Measurements from ENCODE around the gene ZSWIM4. TPM values are rescaled to one million over a fixed set of nuclear protein-coding genes. Genes with fewer than 3 reads are reported as not detected.

The ZSWIM4 gene
- total RNA-seq, 2 experiments from 2014 or later = 5.0 to 10.8 TPM

DNA sequence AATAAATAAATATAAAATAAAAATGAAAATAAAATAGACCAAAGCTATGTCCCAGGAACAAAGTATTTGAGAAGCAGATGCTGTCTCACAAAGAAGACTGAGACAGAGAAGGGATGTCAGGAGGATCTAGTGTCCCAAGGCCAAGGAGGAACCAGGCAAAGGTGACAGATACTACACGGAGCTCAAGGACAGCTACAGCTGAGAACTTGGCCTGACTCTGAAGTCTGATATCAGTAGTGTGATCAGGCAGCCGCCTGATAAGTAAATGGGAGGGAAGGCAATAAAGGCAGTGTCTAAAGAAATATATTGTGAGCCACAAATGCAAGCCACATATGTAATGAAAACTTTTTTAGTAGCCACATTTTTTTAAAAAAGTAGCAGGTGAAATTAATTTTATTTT is 61.3 kb downstream of the ZSWIM4 start:
- intact Hi-C loops (cut with micrococcal nuclease; ENCODE audit: unreplicated experiment) = no loop called here

GRCh38 chr19:13859361-13859880 is 64.2 kb downstream of the ZSWIM4 start:
- no TSS peak for BruUV-seq (replicated peaks)
- no peaks in the 10 kb centered on the region for H3K36me3 ChIP-seq (ENCODE audit: insufficient read depth, low read length)
- CTCF ChIA-PET (ENCODE audit: unreplicated experiment) = no interaction called here
- no peaks in the 10 kb centered on the region for H3K9me3 ChIP-seq (ENCODE audit: low read length)
- H3K4me2 ChIP-seq (ENCODE audit: low read length) = no peak overlapping the region
- POLR2A ChIA-PET = no interaction called here
- H4K20me1 ChIP-seq (ENCODE audit: insufficient read depth, low read length) = no peaks in the 10 kb centered on the region
- DNase-seq (ENCODE audit: low spot score) = no peak
- H3K4me3 ChIP-seq (ENCODE audit: low read depth, low read length, poor library complexity, severe bottlenecking) = no peak overlapping the region
- H3K79me2 ChIP-seq (ENCODE audit: insufficient read depth, low read depth, low read length) = no peaks in the 10 kb centered on the region
- TF ChIP-seq EZH2phosphoT487 (IDR thresholded peaks at IDR 0.05; ENCODE audit: borderline replicate concordance, low read depth, low read length) = no peak
- TF ChIP-seq, protein P1, sequence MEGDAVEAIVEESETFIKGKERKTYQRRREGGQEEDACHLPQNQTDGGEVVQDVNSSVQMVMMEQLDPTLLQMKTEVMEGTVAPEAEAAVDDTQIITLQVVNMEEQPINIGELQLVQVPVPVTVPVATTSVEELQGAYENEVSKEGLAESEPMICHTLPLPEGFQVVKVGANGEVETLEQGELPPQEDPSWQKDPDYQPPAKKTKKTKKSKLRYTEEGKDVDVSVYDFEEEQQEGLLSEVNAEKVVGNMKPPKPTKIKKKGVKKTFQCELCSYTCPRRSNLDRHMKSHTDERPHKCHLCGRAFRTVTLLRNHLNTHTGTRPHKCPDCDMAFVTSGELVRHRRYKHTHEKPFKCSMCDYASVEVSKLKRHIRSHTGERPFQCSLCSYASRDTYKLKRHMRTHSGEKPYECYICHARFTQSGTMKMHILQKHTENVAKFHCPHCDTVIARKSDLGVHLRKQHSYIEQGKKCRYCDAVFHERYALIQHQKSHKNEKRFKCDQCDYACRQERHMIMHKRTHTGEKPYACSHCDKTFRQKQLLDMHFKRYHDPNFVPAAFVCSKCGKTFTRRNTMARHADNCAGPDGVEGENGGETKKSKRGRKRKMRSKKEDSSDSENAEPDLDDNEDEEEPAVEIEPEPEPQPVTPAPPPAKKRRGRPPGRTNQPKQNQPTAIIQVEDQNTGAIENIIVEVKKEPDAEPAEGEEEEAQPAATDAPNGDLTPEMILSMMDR (conservative IDR thresholded peaks at IDR 0.05; ENCODE audit: low read length) = peak; percentile 35; the same call in 1 of the 2 replicates
- no peaks in the 10 kb centered on the region for H3K9me2 ChIP-seq (ENCODE audit: insufficient read depth, low read length)
- H3K27ac ChIP-seq (ENCODE audit: low read depth, low read length, poor library complexity, severe bottlenecking) = no peak overlapping the region
- no peak overlapping the region for H2AFZ ChIP-seq (ENCODE audit: low read length)
- peaks cover 13% of the 10 kb centered on the region for H3K4me1 ChIP-seq (ENCODE audit: insufficient read depth, low read length, poor library complexity, severe bottlenecking)
- intact Hi-C loops (cut with micrococcal nuclease; ENCODE audit: unreplicated experiment) = no loop called here

More for the DNA sequence above, 61.3 kb downstream of the ZSWIM4 start:
- H4K20me1 ChIP-seq (ENCODE audit: insufficient read depth, low read length) = no peaks in the 10 kb centered on the region
- H3K4me2 ChIP-seq (ENCODE audit: low read length) = no peak overlapping the region
- no peak for TF ChIP-seq EZH2phosphoT487 (IDR thresholded peaks at IDR 0.05; ENCODE audit: borderline replicate concordance, low read depth, low read length)
- TF ChIP-seq, protein P1 (conservative IDR thresholded peaks at IDR 0.05; ENCODE audit: low read length) = no peak
- H3K36me3 ChIP-seq (ENCODE audit: insufficient read depth, low read length) = no peaks in the 10 kb centered on the region
- no peaks in the 10 kb centered on the region for H3K9me3 ChIP-seq (ENCODE audit: low read length)
- no peak overlapping the region for H3K4me3 ChIP-seq (ENCODE audit: low read depth, low read length, poor library complexity, severe bottlenecking)
- no peaks in the 10 kb centered on the region for H3K9me2 ChIP-seq (ENCODE audit: insufficient read depth, low read length)
- no TSS peak for BruUV-seq (replicated peaks)
- no peak overlapping the region for H2AFZ ChIP-seq (ENCODE audit: low read length)
- no peak overlapping the region for H3K27ac ChIP-seq (ENCODE audit: low read depth, low read length, poor library complexity, severe bottlenecking)
- peaks cover 7% of the 10 kb centered on the region for H3K4me1 ChIP-seq (ENCODE audit: insufficient read depth, low read length, poor library complexity, severe bottlenecking)
- CTCF ChIA-PET (ENCODE audit: unreplicated experiment) = no interaction called here
- no peak for DNase-seq (ENCODE audit: low spot score)
- H3K79me2 ChIP-seq (ENCODE audit: insufficient read depth, low read depth, low read length) = no peaks in the 10 kb centered on the region
- POLR2A ChIA-PET = interaction anchor here (0.6 kb wide), 1 partner anchor 181 kb away, joined by 3 read pairs; no protein-coding TSS in a partner anchor

DNA sequence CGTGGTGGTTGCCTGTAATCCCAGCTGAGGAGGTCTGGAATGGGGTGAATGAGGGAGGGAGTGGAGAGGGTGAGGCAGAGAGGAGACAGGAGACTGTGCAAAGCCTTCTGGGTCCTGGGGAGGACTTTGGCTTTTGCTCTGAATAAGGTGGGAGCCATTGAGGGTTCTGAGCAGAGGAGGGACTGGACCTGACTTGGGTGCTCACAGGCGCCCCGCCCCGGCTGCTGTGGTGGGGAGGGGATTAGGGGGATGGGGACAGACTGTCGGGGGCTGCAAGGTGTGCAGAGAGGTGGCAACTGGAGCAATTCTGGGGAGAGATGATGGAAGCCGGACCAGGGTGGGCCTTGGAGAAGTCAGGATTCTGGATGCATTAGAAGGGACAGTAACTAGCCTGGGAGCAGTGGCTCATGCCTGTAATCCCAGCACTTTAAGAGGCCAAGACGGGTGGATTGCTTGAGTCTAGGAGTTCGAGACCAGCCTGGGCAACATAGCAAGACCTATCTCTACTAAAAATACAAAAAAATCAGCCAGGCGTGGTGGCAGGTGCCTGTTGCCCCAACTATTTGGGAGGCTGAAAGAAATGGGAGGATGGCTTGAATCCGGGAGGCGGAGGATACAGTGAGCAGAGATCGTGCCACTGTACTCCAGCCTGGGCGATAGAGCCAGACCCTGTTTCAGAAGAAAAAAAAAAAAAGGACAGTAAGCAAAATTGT is 65.6 kb downstream of the ZSWIM4 start:
- no TSS peak for BruUV-seq (replicated peaks)
- intact Hi-C loops (cut with micrococcal nuclease; ENCODE audit: unreplicated experiment) = loop anchor here (5.0 kb wide), 1 partner anchor 584 kb away; no protein-coding TSS in a partner anchor
- peaks cover 13% of the 10 kb centered on the region for H3K4me1 ChIP-seq (ENCODE audit: insufficient read depth, low read length, poor library complexity, severe bottlenecking)
- no peaks in the 10 kb centered on the region for H3K9me3 ChIP-seq (ENCODE audit: low read length)
- H3K79me2 ChIP-seq (ENCODE audit: insufficient read depth, low read depth, low read length) = no peaks in the 10 kb centered on the region
- no peak for TF ChIP-seq EZH2phosphoT487 (IDR thresholded peaks at IDR 0.05; ENCODE audit: borderline replicate concordance, low read depth, low read length)
- TF ChIP-seq, protein P1 (conservative IDR thresholded peaks at IDR 0.05; ENCODE audit: low read length) = no peak
- no peak overlapping the region for H3K4me2 ChIP-seq (ENCODE audit: low read length)
- POLR2A ChIA-PET = interaction anchor here (0.7 to 1.8 kb wide), 2 partner anchors 8 to 9 kb away, joined by 7 to 8 read pairs; no protein-coding TSS in a partner anchor
- no peak overlapping the region for H2AFZ ChIP-seq (ENCODE audit: low read length)
- H3K4me3 ChIP-seq (ENCODE audit: low read depth, low read length, poor library complexity, severe bottlenecking) = no peak overlapping the region
- no peaks in the 10 kb centered on the region for H4K20me1 ChIP-seq (ENCODE audit: insufficient read depth, low read length)
- no peak for DNase-seq (ENCODE audit: low spot score)
- no peaks in the 10 kb centered on the region for H3K9me2 ChIP-seq (ENCODE audit: insufficient read depth, low read length)
- no peaks in the 10 kb centered on the region for H3K36me3 ChIP-seq (ENCODE audit: insufficient read depth, low read length)
- CTCF ChIA-PET (ENCODE audit: unreplicated experiment) = no interaction called here
- H3K27ac ChIP-seq (ENCODE audit: low read depth, low read length, poor library complexity, severe bottlenecking) = no peak overlapping the region
